Liver (tissue), 9 donors: ENCODE measurements around the gene IGF2R. TPM values are rescaled to one million over a fixed set of nuclear protein-coding genes. Genes with fewer than 3 reads are reported as not detected.

Experiments used
- DNase-seq: peaks from one replicate; pipeline ENCODE4 v3.0.0-alpha.2; 2017; ENCODE audit warnings: low spot score
- H3K27ac ChIP-seq, 2 donors: one replicate each; pipeline ENCODE4 v1.7.0; 2013; ENCODE audit warnings: inconsistent platforms in 2 of 2, low read length in 2 of 2, control low read depth in 1 of 2, low read depth in 1 of 2, mild to moderate bottlenecking in 1 of 2
- H3K27me3 ChIP-seq, 4 donors: one replicate each; pipeline versions ENCODE4 v1.6.1 to v1.7.0; 2013; ENCODE audit warnings: low read length in 3 of 4, inconsistent platforms in 1 of 4, mild to moderate bottlenecking in 1 of 4, moderate library complexity in 1 of 4; ENCODE audit not compliant: control insufficient read depth in 4 of 4, insufficient read depth in 4 of 4
- H3K36me3 ChIP-seq, 4 donors: one replicate each; pipeline versions ENCODE4 v1.6.1 to v1.7.0; 2013; ENCODE audit warnings: low read length in 3 of 4, mild to moderate bottlenecking in 3 of 4, low read depth in 1 of 4, moderate library complexity in 1 of 4; ENCODE audit not compliant: control insufficient read depth in 4 of 4, insufficient read depth in 3 of 4
- H3K4me1 ChIP-seq, 4 donors: one replicate each; pipeline versions ENCODE4 v1.6.1 to v1.7.0; 2013; ENCODE audit warnings: low read length in 3 of 4, mild to moderate bottlenecking in 3 of 4, moderate library complexity in 1 of 4; ENCODE audit not compliant: control insufficient read depth in 4 of 4, insufficient read depth in 4 of 4
- H3K4me3 ChIP-seq, 3 donors: one replicate each; pipeline versions ENCODE4 v1.6.1 to v1.7.0; 2013; ENCODE audit warnings: low read length in 3 of 3, control low read depth in 1 of 3, low read depth in 1 of 3, mild to moderate bottlenecking in 1 of 3
- H3K9ac ChIP-seq, 2 donors: one replicate each; pipeline ENCODE4 v1.7.0; 2013; ENCODE audit warnings: low read length in 2 of 2, mild to moderate bottlenecking in 2 of 2, moderate library complexity in 2 of 2, control low read depth in 1 of 2, low read depth in 1 of 2
- H3K9me3 ChIP-seq, 4 donors: one replicate each; pipeline versions ENCODE4 v1.6.1 to v1.7.0; 2013; ENCODE audit warnings: low read length in 3 of 4; ENCODE audit not compliant: control insufficient read depth in 4 of 4
- EGR1 ChIP-seq, 2 donors: IDR thresholded peaks; 2 replicates each; pipeline ENCODE4 v1.6.1; 2016 to 2018; ENCODE audit warnings: antibody characterized with exemption in 2 of 2, low read depth in 2 of 2
- FOXA1 ChIP-seq: IDR thresholded peaks from 2 replicates; pipeline ENCODE4 v1.6.1; 2016; ENCODE audit warnings: antibody characterized with exemption
- FOXA2 ChIP-seq: IDR thresholded peaks from 2 replicates; pipeline ENCODE4 v1.6.1; 2016; ENCODE audit warnings: antibody characterized with exemption
- GABPA ChIP-seq, 2 donors: IDR thresholded peaks in 1 of 2; conservative IDR thresholded peaks in 1 of 2; 2 replicates each; pipeline ENCODE4 v1.6.1; 2016; ENCODE audit warnings: antibody characterized with exemption in 2 of 2, mild to moderate bottlenecking in 1 of 2, moderate library complexity in 1 of 2
- HNF4A ChIP-seq, 2 donors: conservative IDR thresholded peaks; 2 replicates each; pipeline ENCODE4 v1.6.1; 2016; ENCODE audit warnings: antibody characterized with exemption in 2 of 2, mild to moderate bottlenecking in 2 of 2
- JUND ChIP-seq, 2 donors: IDR thresholded peaks; 2 replicates each; pipeline ENCODE4 v1.6.1; 2016; ENCODE audit warnings: antibody characterized with exemption in 2 of 2
- NR2F2 ChIP-seq: IDR thresholded peaks from 2 replicates; pipeline ENCODE4 v1.6.1; 2016; ENCODE audit warnings: antibody characterized with exemption
- RAD21 ChIP-seq, 2 donors: IDR thresholded peaks; 2 replicates each; pipeline ENCODE4 v1.6.1; 2016; ENCODE audit warnings: antibody characterized with exemption in 2 of 2, mild to moderate bottlenecking in 2 of 2
- RXRA ChIP-seq, 2 donors: IDR thresholded peaks; 2 replicates each; pipeline ENCODE4 v1.6.1; 2017 to 2018; ENCODE audit warnings: antibody characterized with exemption in 2 of 2, mild to moderate bottlenecking in 1 of 2
- SP1 ChIP-seq: IDR thresholded peaks from 2 replicates; pipeline ENCODE4 v1.6.1; 2018; ENCODE audit warnings: antibody characterized with exemption, mild to moderate bottlenecking
- TAF1 ChIP-seq: conservative IDR thresholded peaks from 2 replicates; pipeline ENCODE4 v1.6.1; 2016; ENCODE audit warnings: antibody characterized with exemption, mild to moderate bottlenecking
- WGBS: extraction: QIAGEN DNeasy Blood & Tissue Kit; methylation state at CpG from one replicate; pipeline ENCODE4 v1.1.7; 2013; 5-methylcytosine and 5-hydroxymethylcytosine counted together
- polyA plus RNA-seq, 2 donors: library from polyadenylated mRNA; stranded (reverse) in 1 of 2; unstranded in 1 of 2; fragments of 200-250 nt in 1 of 2; fragments of >200 nt in 1 of 2; fragmentation: Nextera tagmentation in 1 of 2; extraction: Ambion mirVana in 1 of 2; gene quantifications; one replicate each; pipeline versions ENCODE4 v1.2.1 to v1.2.3, GENCODE V29; 2013 to 2015
- total RNA-seq, 2 donors: library from RNA; depleted of rRNA; stranded (reverse); fragments of >200 nt; gene quantifications; one replicate each; pipeline ENCODE4 v1.2.3, GENCODE V29; 2014
- TF ChIP-seq, protein P1 (sequence below): IDR thresholded peaks from 2 replicates; pipeline ENCODE4 v1.6.1; 2016; ENCODE audit warnings: antibody characterized with exemption
- TF ChIP-seq, protein P2 (sequence below): IDR thresholded peaks from 2 replicates; pipeline ENCODE4 v1.6.1; 2016; ENCODE audit warnings: antibody characterized with exemption, mild to moderate bottlenecking
- TF ChIP-seq, protein P3 (sequence below): fragments of 150-350 bp; IDR thresholded peaks from 2 replicates; pipeline ENCODE4 v1.5.1; 2017; ENCODE audit warnings: improper control_type of control experiment, low read depth, low read length; ENCODE audit not compliant: missing input control
- TF ChIP-seq, protein P4 (sequence below): IDR thresholded peaks from 2 replicates; pipeline ENCODE4 v1.6.1; 2016; ENCODE audit warnings: antibody characterized with exemption
- donor health status: healthy.
- donor health status: healthy.
- donor health status: healthy.
- donor health status: healthy.
- donor health status: healthy.

IGF2R gene
- total and polyA plus RNA-seq, 4 donors: 16.6 to 84.9 (median 45.7) TPM

DNA sequence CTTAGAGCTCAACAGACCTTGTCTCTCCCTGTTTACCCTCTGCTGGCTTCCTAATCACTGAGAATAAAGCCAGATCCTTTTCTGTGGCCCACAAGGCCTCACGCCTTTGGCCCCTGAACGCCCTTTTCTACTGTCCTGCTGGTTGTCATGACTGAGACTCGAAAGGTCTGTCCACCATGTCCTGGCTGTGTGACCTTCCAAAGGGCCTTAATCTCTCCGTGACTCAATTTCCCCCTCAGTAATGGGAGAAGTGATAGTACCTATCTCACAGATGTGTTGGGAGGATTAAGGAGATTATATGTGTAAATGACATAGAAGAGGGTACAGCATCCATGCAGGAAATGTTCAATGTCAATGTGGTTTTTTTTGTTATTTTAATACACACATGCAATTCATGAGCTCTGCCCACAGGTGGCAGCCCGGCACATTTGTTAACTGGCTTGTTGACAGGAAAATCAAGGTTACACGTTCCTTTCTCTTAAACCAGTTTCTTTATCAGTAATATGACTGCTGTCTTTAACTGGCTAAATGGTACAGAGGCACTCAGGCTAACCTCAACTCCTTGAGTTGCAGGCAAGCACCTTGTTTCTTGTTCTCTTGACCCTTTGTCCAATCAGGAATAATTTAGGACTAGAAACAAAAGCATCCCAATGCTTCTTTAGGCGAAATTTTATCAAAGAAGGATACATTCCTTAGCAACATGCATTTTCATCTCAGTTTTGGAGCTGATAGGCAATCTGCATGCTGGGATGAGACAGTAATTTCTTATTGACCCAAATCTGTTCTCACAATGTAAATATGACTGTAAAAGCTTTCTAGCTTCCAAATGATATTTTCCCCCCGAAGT is 169.3 kb downstream of the IGF2R start:
- TF ChIP-seq TAF1: no peak
- TF ChIP-seq JUND (IDR thresholded peaks at IDR 0.05): no peak
- TF ChIP-seq, protein P1, sequence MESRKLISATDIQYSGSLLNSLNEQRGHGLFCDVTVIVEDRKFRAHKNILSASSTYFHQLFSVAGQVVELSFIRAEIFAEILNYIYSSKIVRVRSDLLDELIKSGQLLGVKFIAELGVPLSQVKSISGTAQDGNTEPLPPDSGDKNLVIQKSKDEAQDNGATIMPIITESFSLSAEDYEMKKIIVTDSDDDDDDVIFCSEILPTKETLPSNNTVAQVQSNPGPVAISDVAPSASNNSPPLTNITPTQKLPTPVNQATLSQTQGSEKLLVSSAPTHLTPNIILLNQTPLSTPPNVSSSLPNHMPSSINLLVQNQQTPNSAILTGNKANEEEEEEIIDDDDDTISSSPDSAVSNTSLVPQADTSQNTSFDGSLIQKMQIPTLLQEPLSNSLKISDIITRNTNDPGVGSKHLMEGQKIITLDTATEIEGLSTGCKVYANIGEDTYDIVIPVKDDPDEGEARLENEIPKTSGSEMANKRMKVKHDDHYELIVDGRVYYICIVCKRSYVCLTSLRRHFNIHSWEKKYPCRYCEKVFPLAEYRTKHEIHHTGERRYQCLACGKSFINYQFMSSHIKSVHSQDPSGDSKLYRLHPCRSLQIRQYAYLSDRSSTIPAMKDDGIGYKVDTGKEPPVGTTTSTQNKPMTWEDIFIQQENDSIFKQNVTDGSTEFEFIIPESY: no peak
- no peak for TF ChIP-seq GABPA (IDR thresholded peaks at IDR 0.05 in 1 of 2, conservative IDR thresholded peaks at IDR 0.05 in 1 of 2)
- TF ChIP-seq FOXA1: peak; percentile 48
- TF ChIP-seq EGR1 (IDR thresholded peaks at IDR 0.05; ENCODE audit: low read depth in 2 of 2): no peak
- TF ChIP-seq, protein P2, sequence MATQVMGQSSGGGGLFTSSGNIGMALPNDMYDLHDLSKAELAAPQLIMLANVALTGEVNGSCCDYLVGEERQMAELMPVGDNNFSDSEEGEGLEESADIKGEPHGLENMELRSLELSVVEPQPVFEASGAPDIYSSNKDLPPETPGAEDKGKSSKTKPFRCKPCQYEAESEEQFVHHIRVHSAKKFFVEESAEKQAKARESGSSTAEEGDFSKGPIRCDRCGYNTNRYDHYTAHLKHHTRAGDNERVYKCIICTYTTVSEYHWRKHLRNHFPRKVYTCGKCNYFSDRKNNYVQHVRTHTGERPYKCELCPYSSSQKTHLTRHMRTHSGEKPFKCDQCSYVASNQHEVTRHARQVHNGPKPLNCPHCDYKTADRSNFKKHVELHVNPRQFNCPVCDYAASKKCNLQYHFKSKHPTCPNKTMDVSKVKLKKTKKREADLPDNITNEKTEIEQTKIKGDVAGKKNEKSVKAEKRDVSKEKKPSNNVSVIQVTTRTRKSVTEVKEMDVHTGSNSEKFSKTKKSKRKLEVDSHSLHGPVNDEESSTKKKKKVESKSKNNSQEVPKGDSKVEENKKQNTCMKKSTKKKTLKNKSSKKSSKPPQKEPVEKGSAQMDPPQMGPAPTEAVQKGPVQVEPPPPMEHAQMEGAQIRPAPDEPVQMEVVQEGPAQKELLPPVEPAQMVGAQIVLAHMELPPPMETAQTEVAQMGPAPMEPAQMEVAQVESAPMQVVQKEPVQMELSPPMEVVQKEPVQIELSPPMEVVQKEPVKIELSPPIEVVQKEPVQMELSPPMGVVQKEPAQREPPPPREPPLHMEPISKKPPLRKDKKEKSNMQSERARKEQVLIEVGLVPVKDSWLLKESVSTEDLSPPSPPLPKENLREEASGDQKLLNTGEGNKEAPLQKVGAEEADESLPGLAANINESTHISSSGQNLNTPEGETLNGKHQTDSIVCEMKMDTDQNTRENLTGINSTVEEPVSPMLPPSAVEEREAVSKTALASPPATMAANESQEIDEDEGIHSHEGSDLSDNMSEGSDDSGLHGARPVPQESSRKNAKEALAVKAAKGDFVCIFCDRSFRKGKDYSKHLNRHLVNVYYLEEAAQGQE: peak; percentile 24
- TF ChIP-seq NR2F2: no peak
- peak; percentile 78 for TF ChIP-seq FOXA2
- TF ChIP-seq HNF4A (conservative IDR thresholded peaks at IDR 0.05): peak; percentile 29 to 35
- peak; percentile 83 to 88 for TF ChIP-seq RAD21 (IDR thresholded peaks at IDR 0.05)
- peak in 1 of 2 donors; percentile 23 for TF ChIP-seq RXRA (IDR thresholded peaks at IDR 0.05)
- TF ChIP-seq, protein P3, sequence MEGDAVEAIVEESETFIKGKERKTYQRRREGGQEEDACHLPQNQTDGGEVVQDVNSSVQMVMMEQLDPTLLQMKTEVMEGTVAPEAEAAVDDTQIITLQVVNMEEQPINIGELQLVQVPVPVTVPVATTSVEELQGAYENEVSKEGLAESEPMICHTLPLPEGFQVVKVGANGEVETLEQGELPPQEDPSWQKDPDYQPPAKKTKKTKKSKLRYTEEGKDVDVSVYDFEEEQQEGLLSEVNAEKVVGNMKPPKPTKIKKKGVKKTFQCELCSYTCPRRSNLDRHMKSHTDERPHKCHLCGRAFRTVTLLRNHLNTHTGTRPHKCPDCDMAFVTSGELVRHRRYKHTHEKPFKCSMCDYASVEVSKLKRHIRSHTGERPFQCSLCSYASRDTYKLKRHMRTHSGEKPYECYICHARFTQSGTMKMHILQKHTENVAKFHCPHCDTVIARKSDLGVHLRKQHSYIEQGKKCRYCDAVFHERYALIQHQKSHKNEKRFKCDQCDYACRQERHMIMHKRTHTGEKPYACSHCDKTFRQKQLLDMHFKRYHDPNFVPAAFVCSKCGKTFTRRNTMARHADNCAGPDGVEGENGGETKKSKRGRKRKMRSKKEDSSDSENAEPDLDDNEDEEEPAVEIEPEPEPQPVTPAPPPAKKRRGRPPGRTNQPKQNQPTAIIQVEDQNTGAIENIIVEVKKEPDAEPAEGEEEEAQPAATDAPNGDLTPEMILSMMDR: peak; percentile 84
- TF ChIP-seq SP1: peak; percentile 33
- TF ChIP-seq, protein P4, sequence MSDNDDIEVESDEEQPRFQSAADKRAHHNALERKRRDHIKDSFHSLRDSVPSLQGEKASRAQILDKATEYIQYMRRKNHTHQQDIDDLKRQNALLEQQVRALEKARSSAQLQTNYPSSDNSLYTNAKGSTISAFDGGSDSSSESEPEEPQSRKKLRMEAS: peak; percentile 31
- H3K27me3 ChIP-seq: no peaks in the 10 kb centered on the region
- H3K4me1 ChIP-seq: peaks cover 29 to 82% (median 46%) of the 10 kb centered on the region in 4 donors
- H3K9me3 ChIP-seq: no peaks in the 10 kb centered on the region
- peak overlapping the region; percentile 47 to 94 for H3K9ac ChIP-seq
- H3K36me3 ChIP-seq: peaks cover 0 to 9% (median under 1%) of the 10 kb centered on the region in 4 donors
- peak overlapping the region; percentile 73 to 92 for H3K27ac ChIP-seq
- 34% methylated on average over 8 of the region's 8 CpGs for WGBS
- H3K4me3 ChIP-seq: no peak overlapping the region
- no peak for DNase-seq
